Measurements from ENCODE around the gene GTF2A2.

The GTF2A2 gene

GRCh38 chr15:59605994-59606393, 51.3 kb downstream of the GTF2A2 start:
- TF ChIP-seq CTCF (IDR thresholded peaks at IDR 0.05; ENCODE audit: low read depth, low read length), result no peak
- H3K4me3 ChIP-seq (ENCODE audit: low read depth, low read length), result no peak overlapping the region

GRCh38 chr15:59598461-59598860, 58.9 kb downstream of the GTF2A2 start:
- Histone ChIP-seq H3K36me3 (no peaks in the 10 kb centered on the region), H3K4me1 (no peaks in the 10 kb centered on the region), H3K9me3 (no peaks in the 10 kb centered on the region), H3K27me3 (no peaks in the 10 kb centered on the region), H3K4me3 (ENCODE audit: low read depth, low read length) (no peak overlapping the region)
- no peak for DNase-seq
- no peak for TF ChIP-seq CTCF (IDR thresholded peaks at IDR 0.05; ENCODE audit: low read depth, low read length)

More at GRCh38 chr15:59605994-59606393, 51.3 kb downstream of the GTF2A2 start:
- Histone ChIP-seq H3K4me1 (no peaks in the 10 kb centered on the region), H3K9me3 (no peaks in the 10 kb centered on the region), H3K27me3 (peaks cover 11% of the 10 kb centered on the region), H3K36me3 (no peaks in the 10 kb centered on the region)
- no peak for DNase-seq

GRCh38 chr15:59596640-59597039, 60.7 kb downstream of the GTF2A2 start:
- Histone ChIP-seq H3K36me3 (no peaks in the 10 kb centered on the region), H3K27me3 (no peaks in the 10 kb centered on the region), H3K4me1 (no peaks in the 10 kb centered on the region), H3K9me3 (no peaks in the 10 kb centered on the region), H3K4me3 (ENCODE audit: low read depth, low read length) (no peak overlapping the region)
- TF ChIP-seq CTCF (IDR thresholded peaks at IDR 0.05; ENCODE audit: low read depth, low read length), result no peak
- DNase-seq, result no peak

GRCh38 chr15:59595434-59595915, 61.8 kb downstream of the GTF2A2 start:
- TF ChIP-seq CTCF (IDR thresholded peaks at IDR 0.05; ENCODE audit: low read depth, low read length), result no peak
- H3K9me3 ChIP-seq, result no peaks in the 10 kb centered on the region
- no peak overlapping the region for H3K4me3 ChIP-seq (ENCODE audit: low read depth, low read length)
- H3K27me3 ChIP-seq, result no peaks in the 10 kb centered on the region
- no peaks in the 10 kb centered on the region for H3K4me1 ChIP-seq
- DNase-seq, result no peak
- H3K36me3 ChIP-seq, result no peaks in the 10 kb centered on the region

GRCh38 chr15:59594991-59595390, 62.3 kb downstream of the GTF2A2 start:
- no peaks in the 10 kb centered on the region for H3K4me1 ChIP-seq
- no peaks in the 10 kb centered on the region for H3K27me3 ChIP-seq

More at GRCh38 chr15:59594991-59595390, 62.3 kb downstream of the GTF2A2 start:
- no peaks in the 10 kb centered on the region for H3K9me3 ChIP-seq
- no peak overlapping the region for H3K4me3 ChIP-seq (ENCODE audit: low read depth, low read length)
- no peaks in the 10 kb centered on the region for H3K36me3 ChIP-seq
- no peak for TF ChIP-seq CTCF (IDR thresholded peaks at IDR 0.05; ENCODE audit: low read depth, low read length)
- DNase-seq, result no peak

All from BE2C (cell line).